Measurements from ENCODE around the gene AFF3.

- no peak for TF ChIP-seq EZH2 (IDR thresholded peaks at IDR 0.05; ENCODE audit: low read depth)
- TF ChIP-seq CTCF (conservative IDR thresholded peaks at IDR 0.05), result no peak
Measured at GRCh38 chr2:100185516-100185915, 43.1 kb upstream of the AFF3 start.

Data from PC-9 (cell line).